Neural crest cell (in vitro differentiated cells): ENCODE data around the gene CYREN. TPM values are rescaled to one million over a fixed set of nuclear protein-coding genes. Genes with fewer than 3 reads are reported as not detected.

ENCODE experiments used
- DNase-seq: peaks from one replicate; pipeline ENCODE4 v3.0.0; 2021; ENCODE audit warnings: low read depth, mixed read lengths, low spot score
- H3K27ac Mint-ChIP-seq: one replicate; pipeline ENCODE4 v1.8.0; 2021; ENCODE audit warnings: mild to moderate bottlenecking, mixed read lengths; ENCODE audit not compliant: unreplicated experiment
- H3K27me3 Mint-ChIP-seq: 2 replicates; pipeline ENCODE4 v1.8.0; 2021; ENCODE audit warnings: low read depth, mild to moderate bottlenecking, mixed read lengths
- H3K36me3 Mint-ChIP-seq: 2 replicates; pipeline ENCODE4 v1.8.0; 2021; ENCODE audit warnings: low read depth, mild to moderate bottlenecking, mixed read lengths
- H3K4me1 Mint-ChIP-seq: 2 replicates; pipeline ENCODE4 v1.8.0; 2021; ENCODE audit warnings: mixed read lengths
- H3K4me3 Mint-ChIP-seq: one replicate; pipeline ENCODE4 v1.8.0; 2021; ENCODE audit warnings: mild to moderate bottlenecking, mixed read lengths
- H3K9me3 Mint-ChIP-seq: 2 replicates; pipeline ENCODE4 v1.8.0; 2021; ENCODE audit warnings: mixed read lengths
- CTCF ChIP-seq: fragments of 200-600 bp; sonication (generic); conservative IDR thresholded peaks from 2 replicates; pipeline ENCODE4 v1.5.0; 2021; ENCODE audit warnings: antibody characterized with exemption, mild to moderate bottlenecking
- total RNA-seq: library from RNA; stranded (reverse); gene quantifications from 2 replicates; pipeline ENCODE4 v1.2.1, GENCODE V29; 2021

CYREN gene
- total RNA-seq, 1 donor from 2014 or later: 75.5 TPM

GRCh38 chr7:135200821-135201331, 30.4 kb upstream of the CYREN start:
- H3K27me3 Mint-ChIP-seq: no peaks in the 10 kb centered on the region
- no peak for DNase-seq
- TF ChIP-seq CTCF: no peak
- peaks cover 5% of the 10 kb centered on the region for H3K4me1 Mint-ChIP-seq
- H3K36me3 Mint-ChIP-seq: peaks cover 6% of the 10 kb centered on the region
- H3K4me3 Mint-ChIP-seq: no peak overlapping the region
- H3K27ac Mint-ChIP-seq: no peak overlapping the region
- H3K9me3 Mint-ChIP-seq: no peaks in the 10 kb centered on the region

- Mint-ChIP-seq H3K4me3 (no peak overlapping the region), H3K4me1 (peaks cover 5% of the 10 kb centered on the region), H3K9me3 (no peaks in the 10 kb centered on the region), H3K27ac (peak overlapping the region; percentile 9), H3K27me3 (no peaks in the 10 kb centered on the region), H3K36me3 (peaks cover 6% of the 10 kb centered on the region)
- no peak for TF ChIP-seq CTCF
- no peak for DNase-seq
These were observed 28.9 kb upstream of the CYREN start for GRCh38 chr7:135199439-135199838.

GRCh38 chr7:135197906-135198655, 27.6 kb upstream of the CYREN start:
- no peak for TF ChIP-seq CTCF
- H3K4me3 Mint-ChIP-seq: no peak overlapping the region
- DNase-seq: no peak
- no peak overlapping the region for H3K27ac Mint-ChIP-seq
- H3K9me3 Mint-ChIP-seq: no peaks in the 10 kb centered on the region
- peaks cover 3% of the 10 kb centered on the region for H3K36me3 Mint-ChIP-seq
- H3K27me3 Mint-ChIP-seq: no peaks in the 10 kb centered on the region
- peaks cover 5% of the 10 kb centered on the region for H3K4me1 Mint-ChIP-seq

GRCh38 chr7:135197343-135197742, 26.8 kb upstream of the CYREN start:
- TF ChIP-seq CTCF: no peak
- Mint-ChIP-seq H3K27me3 (no peaks in the 10 kb centered on the region), H3K4me1 (peaks cover 5% of the 10 kb centered on the region), H3K36me3 (peaks cover 3% of the 10 kb centered on the region), H3K4me3 (no peak overlapping the region), H3K27ac (no peak overlapping the region), H3K9me3 (no peaks in the 10 kb centered on the region)
- no peak for DNase-seq

GRCh38 chr7:135195968-135196629, 25.6 kb upstream of the CYREN start:
- H3K27me3 Mint-ChIP-seq: no peaks in the 10 kb centered on the region
- no peak for TF ChIP-seq CTCF
- H3K36me3 Mint-ChIP-seq: peaks cover 3% of the 10 kb centered on the region
- no peak overlapping the region for H3K27ac Mint-ChIP-seq
- no peak overlapping the region for H3K4me3 Mint-ChIP-seq
- no peaks in the 10 kb centered on the region for H3K9me3 Mint-ChIP-seq
- DNase-seq: no peak
- H3K4me1 Mint-ChIP-seq: no peaks in the 10 kb centered on the region
